GM12878 (cell line): ENCODE measurements around the gene NRXN3.

ENCODE experiments used
- CTCF ChIP-seq, 3 experiments: IDR thresholded peaks in 2 of 3; conservative IDR thresholded peaks in 1 of 3; 2 replicates each; pipeline ENCODE4 v1.5.1; 2011; ENCODE audit warnings: low read depth in 3 of 3, low read length in 3 of 3, mild to moderate bottlenecking in 3 of 3, control low read depth in 2 of 3, moderate library complexity in 2 of 3, inconsistent platforms in 1 of 3, mixed read lengths in 1 of 3; ENCODE audit not compliant: control insufficient read depth in 2 of 3, insufficient read depth in 1 of 3; ENCODE audit errors: extremely low read depth in 1 of 3
- ESRRA ChIP-seq: IDR thresholded peaks from 2 replicates; pipeline ENCODE4 v1.6.1; 2012; ENCODE audit warnings: mild to moderate bottlenecking, low read length, improper control_type of control experiment
- POLR2A ChIP-seq: IDR thresholded peaks from 2 replicates; pipeline ENCODE4 v1.6.1; 2011; ENCODE audit warnings: low read depth, mild to moderate bottlenecking, low read length
- RAD51 ChIP-seq: fragments of 450-650 bp; IDR thresholded peaks from 2 replicates; pipeline ENCODE4 v1.6.1; 2016; ENCODE audit warnings: moderate library complexity, mild to moderate bottlenecking, inconsistent platforms
- TARDBP ChIP-seq: IDR thresholded peaks from 2 replicates; pipeline ENCODE4 v1.6.1; 2016; ENCODE audit warnings: borderline replicate concordance
- TF ChIP-seq, protein P1 (sequence below): IDR thresholded peaks from 2 replicates; pipeline ENCODE4 v1.6.1; 2012; ENCODE audit warnings: low read depth, low read length, improper control_type of control experiment

GRCh38 chr14:78627114-78627513 lies 456.9 kb downstream of the NRXN3 start:
- no peak for TF ChIP-seq CTCF (IDR thresholded peaks at IDR 0.05 in 2 of 3, conservative IDR thresholded peaks at IDR 0.05 in 1 of 3; ENCODE audit: control insufficient read depth in 2 of 3, extremely low read depth in 1 of 3, insufficient read depth in 1 of 3, low read depth in 3 of 3, low read length in 3 of 3)
- TF ChIP-seq RAD51: no peak
- no peak for TF ChIP-seq ESRRA
- no peak for TF ChIP-seq POLR2A
- TF ChIP-seq TARDBP: no peak
- TF ChIP-seq, protein P1, sequence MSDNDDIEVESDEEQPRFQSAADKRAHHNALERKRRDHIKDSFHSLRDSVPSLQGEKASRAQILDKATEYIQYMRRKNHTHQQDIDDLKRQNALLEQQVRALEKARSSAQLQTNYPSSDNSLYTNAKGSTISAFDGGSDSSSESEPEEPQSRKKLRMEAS: no peak
